ENCODE data around the gene ASXL2.
A peak's percentile ranks its signal among the peaks of the same experiment; 100 is the strongest.

Gene ASXL2

DNA sequence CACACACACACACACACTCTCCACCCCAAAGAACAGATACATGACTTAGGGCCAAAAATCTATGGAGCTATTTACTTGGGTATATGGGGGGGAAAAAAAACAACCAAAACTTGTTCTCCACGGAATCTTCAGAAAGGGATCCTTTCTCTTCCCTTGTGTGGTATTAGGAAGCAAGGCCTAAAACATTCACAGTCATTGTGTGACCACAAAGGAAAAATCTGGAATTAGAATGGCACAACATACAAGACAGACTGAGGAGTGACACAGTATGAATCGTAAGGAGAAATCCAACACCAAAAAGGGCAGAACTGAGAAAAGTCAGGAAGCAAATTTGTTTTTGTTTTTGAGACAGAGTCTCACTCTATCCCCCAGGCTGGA lies 70.3 kb downstream of the ASXL2 start:
- peaks cover 64% of the 10 kb centered on the region for H3K36me3 ChIP-seq
- H3K9me3 ChIP-seq = no peaks in the 10 kb centered on the region; the same call in 1 of the 2 replicates
- no peak for TF ChIP-seq Cebpa-rat (IDR thresholded peaks at IDR 0.05)
- peaks cover 36% of the 10 kb centered on the region; the same call in 1 of the 2 replicates for H4K20me1 ChIP-seq
- no peaks in the 10 kb centered on the region for H3K27me3 ChIP-seq
- H3K9ac ChIP-seq = no peak overlapping the region
- no peak overlapping the region for H3K4me2 ChIP-seq
- H3K4me3 ChIP-seq = no peak overlapping the region
- H3K27ac ChIP-seq = no peak overlapping the region
- H3K4me1 ChIP-seq = 0 out of 2 replicates have a peak, but pooled peaks cover 19% of the 10 kb centered on the region

DNA sequence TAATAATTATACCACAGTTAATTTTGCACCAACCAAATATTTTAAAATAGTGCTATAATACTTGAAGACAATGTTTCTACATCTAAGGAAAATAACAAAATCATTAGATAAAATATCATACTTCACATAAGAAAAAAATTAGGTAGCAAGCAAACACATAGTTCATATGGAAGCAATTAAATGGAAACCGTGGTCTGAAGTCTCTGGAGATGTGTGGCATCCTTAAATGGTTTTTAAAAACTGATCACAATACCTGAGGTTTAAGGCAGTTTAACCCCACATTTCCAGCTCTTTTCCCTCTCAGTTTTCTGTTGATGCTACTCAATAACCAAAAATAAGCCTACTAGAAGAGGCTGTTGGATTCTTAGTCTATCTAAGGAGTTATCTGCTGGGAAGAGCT lies 71.3 kb downstream of the ASXL2 start:
- Histone ChIP-seq H3K27me3 (no peaks in the 10 kb centered on the region), H3K27ac (no peak overlapping the region), H3K9ac (no peak overlapping the region), H3K36me3 (peaks cover 71% of the 10 kb centered on the region), H3K9me3 (no peaks in the 10 kb centered on the region; the same call in 1 of the 2 replicates), H3K4me3 (no peak overlapping the region), H3K4me2 (0 out of 2 replicates have a peak overlapping the region, but pooled peaks have one; percentile 8), H3K4me1 (0 out of 2 replicates have a peak, but pooled peaks cover 19% of the 10 kb centered on the region), H4K20me1 (peaks cover 27% of the 10 kb centered on the region; the same call in 1 of the 2 replicates)
- TF ChIP-seq Cebpa-rat (IDR thresholded peaks at IDR 0.05) = no peak

DNA sequence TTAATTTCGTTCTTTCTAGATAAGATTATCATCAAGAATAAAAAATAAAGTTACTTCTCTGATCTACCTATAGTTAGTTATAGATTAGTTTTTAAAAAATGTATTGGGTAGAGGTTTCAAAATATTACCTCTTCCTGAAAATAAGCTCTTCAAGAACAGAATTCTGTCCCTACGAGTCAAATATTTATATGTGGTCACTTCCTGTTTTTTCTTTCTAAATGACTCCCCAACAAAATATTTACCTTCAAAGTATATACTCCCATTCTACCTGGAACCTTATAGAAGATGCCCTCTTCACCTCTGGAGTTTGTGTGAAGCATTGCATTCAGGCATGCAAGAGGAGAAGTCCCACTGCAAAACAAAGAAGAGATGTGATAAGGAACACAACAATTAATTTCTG lies 72.3 kb downstream of the ASXL2 start:
- peaks cover 27% of the 10 kb centered on the region; the same call in 1 of the 2 replicates for H4K20me1 ChIP-seq
- H3K9ac ChIP-seq = no peak overlapping the region
- no peak overlapping the region for H3K27ac ChIP-seq
- no peak for TF ChIP-seq Cebpa-rat (IDR thresholded peaks at IDR 0.05)
- peaks cover 72% of the 10 kb centered on the region for H3K36me3 ChIP-seq
- H3K9me3 ChIP-seq = no peaks in the 10 kb centered on the region; the same call in 1 of the 2 replicates
- no peaks in the 10 kb centered on the region for H3K27me3 ChIP-seq
- no peak overlapping the region for H3K4me2 ChIP-seq
- H3K4me3 ChIP-seq = no peak overlapping the region
- peaks cover 22% of the 10 kb centered on the region for H3K4me1 ChIP-seq

DNA sequence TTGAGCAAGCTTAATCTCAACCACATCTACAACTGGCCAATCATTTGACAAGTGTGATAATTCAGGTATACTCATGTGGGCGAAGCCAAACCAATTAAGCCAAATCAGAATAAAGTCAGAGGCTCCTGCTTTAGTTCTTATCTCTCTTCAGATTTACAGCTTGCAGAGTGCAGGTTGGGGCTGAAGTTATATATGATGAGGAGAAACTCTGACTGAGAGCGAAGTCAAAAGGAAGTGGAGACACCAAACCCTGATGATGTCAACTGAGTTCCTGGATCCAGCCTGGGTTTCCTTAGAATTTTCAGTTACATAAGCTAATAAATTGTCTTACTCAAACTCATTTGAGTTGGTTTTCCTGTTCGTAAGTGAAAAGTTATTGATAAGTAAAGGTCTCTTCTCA lies 73.9 kb downstream of the ASXL2 start:
- Histone ChIP-seq H3K9ac (no peak overlapping the region), H3K4me2 (no peak overlapping the region), H3K4me1 (peaks cover 25% of the 10 kb centered on the region), H3K27me3 (no peaks in the 10 kb centered on the region), H3K4me3 (no peak overlapping the region), H3K9me3 (no peaks in the 10 kb centered on the region; the same call in 1 of the 2 replicates), H4K20me1 (peaks cover 14% of the 10 kb centered on the region; the same call in 1 of the 2 replicates), H3K27ac (no peak overlapping the region), H3K36me3 (peaks cover 69% of the 10 kb centered on the region)
- TF ChIP-seq Cebpa-rat (IDR thresholded peaks at IDR 0.05) = no peak

DNA sequence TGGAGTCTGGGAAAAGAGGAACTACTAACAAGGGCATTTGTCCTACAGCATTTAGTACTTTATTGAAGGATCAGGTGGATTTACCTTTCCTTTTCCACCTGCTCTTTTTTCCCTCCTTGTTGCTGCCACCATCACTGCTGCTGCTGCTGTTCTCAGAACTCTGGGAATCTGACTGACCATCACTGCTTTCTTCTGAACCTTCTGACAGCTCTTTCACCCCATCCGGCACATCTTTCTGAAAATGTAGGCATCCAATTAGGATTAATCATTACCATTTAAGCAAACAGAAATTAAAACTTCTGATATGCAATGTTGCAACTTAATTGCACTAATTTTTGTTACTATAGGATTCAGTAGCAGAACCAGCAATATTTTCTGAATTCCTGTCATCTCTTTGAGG lies 79.0 kb downstream of the ASXL2 start:
- no peaks in the 10 kb centered on the region; the same call in 1 of the 2 replicates for H4K20me1 ChIP-seq
- H3K4me3 ChIP-seq = no peak overlapping the region
- no peaks in the 10 kb centered on the region for H3K27me3 ChIP-seq
- H3K27ac ChIP-seq = no peak overlapping the region
- H3K4me2 ChIP-seq = no peak overlapping the region
- no peak overlapping the region for H3K9ac ChIP-seq
- no peak for TF ChIP-seq Cebpa-rat (IDR thresholded peaks at IDR 0.05)
- peaks cover 24% of the 10 kb centered on the region for H3K4me1 ChIP-seq
- peaks cover 70% of the 10 kb centered on the region for H3K36me3 ChIP-seq
- no peaks in the 10 kb centered on the region; the same call in 1 of the 2 replicates for H3K9me3 ChIP-seq

DNA sequence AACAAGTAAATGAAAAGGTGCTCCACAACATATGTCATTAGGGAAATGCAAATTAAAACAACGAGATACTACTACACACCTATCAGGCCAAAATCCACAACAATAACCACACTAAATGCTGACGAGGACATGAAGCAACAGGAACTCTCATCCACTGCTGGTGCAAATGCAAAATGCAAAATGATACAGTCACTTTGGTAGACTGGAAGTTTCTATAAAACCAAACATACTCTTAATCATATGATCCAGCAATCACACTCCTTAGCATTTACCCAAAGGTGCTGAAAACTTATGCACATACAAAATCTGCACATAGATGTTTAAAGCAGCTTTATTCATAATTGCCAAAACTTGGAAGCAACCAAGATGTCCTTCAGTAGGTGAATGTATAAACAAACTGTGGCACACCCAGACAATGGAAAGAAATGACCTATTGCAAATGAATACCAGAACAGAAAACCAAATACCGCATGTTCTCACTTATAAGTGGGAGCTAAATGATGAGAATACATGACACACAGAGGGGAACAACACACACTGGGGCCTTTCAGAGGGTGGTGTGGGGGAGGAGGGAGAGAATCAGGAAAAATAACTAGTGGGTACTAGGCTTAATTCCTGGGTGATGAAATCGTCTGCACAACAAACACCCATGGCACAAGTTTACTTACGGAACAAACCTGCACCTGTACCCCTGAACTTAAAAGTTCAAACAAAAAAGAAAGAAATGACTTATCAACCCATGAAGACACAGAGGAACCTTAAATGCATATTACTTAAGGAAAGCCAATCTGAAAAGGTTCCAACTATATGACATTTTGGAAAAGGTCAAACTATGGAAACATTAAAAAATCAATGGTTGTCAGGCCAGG lies 80.4 kb downstream of the ASXL2 start:
- no peak overlapping the region for H3K4me2 ChIP-seq
- H3K4me3 ChIP-seq = no peak overlapping the region
- H3K36me3 ChIP-seq = peaks cover 64% of the 10 kb centered on the region
- no peak for TF ChIP-seq Cebpa-rat (IDR thresholded peaks at IDR 0.05)
- no peak overlapping the region for H3K27ac ChIP-seq
- H4K20me1 ChIP-seq = no peaks in the 10 kb centered on the region; the same call in 1 of the 2 replicates
- H3K4me1 ChIP-seq = peaks cover 27% of the 10 kb centered on the region
- no peaks in the 10 kb centered on the region for H3K27me3 ChIP-seq
- no peak overlapping the region for H3K9ac ChIP-seq
- H3K9me3 ChIP-seq = no peaks in the 10 kb centered on the region

DNA sequence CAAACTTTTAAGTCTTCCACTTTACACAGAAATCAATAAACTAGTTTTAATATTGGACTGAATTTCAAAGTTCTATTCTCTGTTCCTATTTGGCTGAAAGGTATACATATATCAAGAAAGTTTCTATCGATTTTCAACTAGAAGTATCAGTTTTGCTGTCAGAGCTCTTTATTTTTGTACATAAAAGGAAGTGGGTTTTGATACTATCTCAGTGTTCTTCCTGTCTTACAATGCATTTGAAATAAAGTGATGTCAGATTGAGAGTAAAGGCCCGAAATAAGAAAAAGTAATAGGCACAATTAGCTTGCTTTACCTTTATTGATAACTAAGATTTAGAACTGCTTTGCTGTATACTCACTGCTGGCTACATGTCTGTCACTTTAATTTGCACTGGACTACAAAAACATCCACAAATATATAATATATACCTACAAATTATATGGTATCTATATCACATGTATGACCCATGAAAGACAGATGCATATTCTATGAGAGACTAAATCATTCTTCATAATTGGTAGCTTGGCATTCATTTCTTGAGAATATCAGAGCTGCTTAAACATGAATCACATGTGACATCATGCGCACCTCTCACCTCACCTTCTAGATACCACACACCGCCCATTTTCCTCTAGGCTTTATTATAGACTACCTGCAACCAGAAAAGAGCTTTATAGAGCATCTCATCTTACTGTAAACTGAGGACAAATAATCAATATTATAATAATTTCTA lies 83.6 kb downstream of the ASXL2 start:
- no peaks in the 10 kb centered on the region for H3K9me3 ChIP-seq
- peaks cover 61% of the 10 kb centered on the region for H3K36me3 ChIP-seq
- H3K27ac ChIP-seq = no peak overlapping the region
- H3K27me3 ChIP-seq = no peaks in the 10 kb centered on the region
- TF ChIP-seq Cebpa-rat (IDR thresholded peaks at IDR 0.05) = no peak
- no peaks in the 10 kb centered on the region; the same call in 1 of the 2 replicates for H4K20me1 ChIP-seq
- peak overlapping the region; percentile 57 for H3K4me2 ChIP-seq
- no peak overlapping the region for H3K4me3 ChIP-seq
- peaks cover 20% of the 10 kb centered on the region for H3K4me1 ChIP-seq
- no peak overlapping the region for H3K9ac ChIP-seq

DNA sequence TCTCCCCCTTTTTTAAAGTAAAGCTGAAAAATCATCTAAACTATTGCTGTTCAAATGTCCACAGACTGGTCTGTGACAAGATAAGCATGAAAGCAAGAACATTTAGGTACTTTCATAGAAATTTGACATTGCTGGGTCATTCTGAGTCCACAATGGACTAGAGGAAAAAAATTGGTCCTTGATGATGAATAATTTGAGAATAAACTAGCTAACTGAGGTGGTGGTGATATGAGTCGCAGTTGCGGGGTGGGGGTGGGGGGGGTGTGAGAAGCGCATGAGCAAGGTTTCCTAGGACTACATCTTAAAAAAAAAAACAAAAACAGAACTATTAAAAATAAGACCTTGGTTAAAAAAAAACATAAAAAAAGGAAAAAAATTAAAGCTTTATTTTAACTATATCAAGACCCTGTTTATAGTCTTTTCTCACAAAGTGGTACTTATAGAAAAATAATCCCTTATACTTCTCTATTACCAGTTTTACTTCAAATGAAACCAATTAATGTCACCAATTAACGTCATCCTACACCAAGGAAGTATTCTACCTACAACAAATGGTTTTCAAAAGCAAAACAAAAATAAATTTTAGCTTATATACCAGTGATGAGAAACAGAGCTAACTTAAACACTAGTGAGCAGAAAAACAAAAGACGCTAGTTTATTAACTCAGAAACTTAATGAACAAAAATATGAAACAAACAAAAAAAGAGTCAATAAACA lies 88.1 kb downstream of the ASXL2 start:
- no peak for TF ChIP-seq Cebpa-rat (IDR thresholded peaks at IDR 0.05)
- Histone ChIP-seq H4K20me1 (no peaks in the 10 kb centered on the region; the same call in 1 of the 2 replicates), H3K4me2 (no peak overlapping the region)

DNA sequence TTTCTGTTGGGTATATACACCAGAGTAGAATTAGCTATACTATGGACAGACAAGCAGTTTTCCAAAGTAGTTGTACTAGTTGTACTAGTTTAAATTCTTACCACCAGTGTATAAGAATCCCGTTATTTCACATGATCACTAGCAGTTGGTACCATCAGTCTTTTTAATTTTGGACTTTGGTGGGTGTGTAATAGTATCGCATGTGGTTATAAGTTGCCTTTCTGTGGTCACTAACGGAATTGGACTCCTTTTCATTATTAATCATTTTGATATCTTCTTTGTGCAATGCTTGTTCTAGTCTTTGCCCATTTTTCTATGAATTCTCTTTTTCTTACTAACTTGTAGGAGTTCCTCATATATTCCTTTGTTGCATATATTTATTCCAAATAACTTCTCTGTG lies 89.8 kb downstream of the ASXL2 start:
- H3K9ac ChIP-seq = no peak overlapping the region
- H3K36me3 ChIP-seq = peaks cover 56% of the 10 kb centered on the region
- no peak for TF ChIP-seq Cebpa-rat (IDR thresholded peaks at IDR 0.05)
- no peaks in the 10 kb centered on the region for H3K4me1 ChIP-seq
- no peak overlapping the region for H3K27ac ChIP-seq
- H3K27me3 ChIP-seq = no peaks in the 10 kb centered on the region
- H3K9me3 ChIP-seq = no peaks in the 10 kb centered on the region
- no peaks in the 10 kb centered on the region for H4K20me1 ChIP-seq
- H3K4me3 ChIP-seq = no peak overlapping the region
- H3K4me2 ChIP-seq = no peak overlapping the region

More for the DNA sequence above, 88.1 kb downstream of the ASXL2 start:
- Histone ChIP-seq H3K27me3 (no peaks in the 10 kb centered on the region), H3K27ac (no peak overlapping the region), H3K36me3 (peaks cover 47% of the 10 kb centered on the region), H3K9me3 (no peaks in the 10 kb centered on the region), H3K4me1 (peaks cover 12% of the 10 kb centered on the region), H3K9ac (no peak overlapping the region), H3K4me3 (no peak overlapping the region)

Data from BLaER1 (cell line).